ENCODE data around the gene CD93.

Gene CD93

DNA sequence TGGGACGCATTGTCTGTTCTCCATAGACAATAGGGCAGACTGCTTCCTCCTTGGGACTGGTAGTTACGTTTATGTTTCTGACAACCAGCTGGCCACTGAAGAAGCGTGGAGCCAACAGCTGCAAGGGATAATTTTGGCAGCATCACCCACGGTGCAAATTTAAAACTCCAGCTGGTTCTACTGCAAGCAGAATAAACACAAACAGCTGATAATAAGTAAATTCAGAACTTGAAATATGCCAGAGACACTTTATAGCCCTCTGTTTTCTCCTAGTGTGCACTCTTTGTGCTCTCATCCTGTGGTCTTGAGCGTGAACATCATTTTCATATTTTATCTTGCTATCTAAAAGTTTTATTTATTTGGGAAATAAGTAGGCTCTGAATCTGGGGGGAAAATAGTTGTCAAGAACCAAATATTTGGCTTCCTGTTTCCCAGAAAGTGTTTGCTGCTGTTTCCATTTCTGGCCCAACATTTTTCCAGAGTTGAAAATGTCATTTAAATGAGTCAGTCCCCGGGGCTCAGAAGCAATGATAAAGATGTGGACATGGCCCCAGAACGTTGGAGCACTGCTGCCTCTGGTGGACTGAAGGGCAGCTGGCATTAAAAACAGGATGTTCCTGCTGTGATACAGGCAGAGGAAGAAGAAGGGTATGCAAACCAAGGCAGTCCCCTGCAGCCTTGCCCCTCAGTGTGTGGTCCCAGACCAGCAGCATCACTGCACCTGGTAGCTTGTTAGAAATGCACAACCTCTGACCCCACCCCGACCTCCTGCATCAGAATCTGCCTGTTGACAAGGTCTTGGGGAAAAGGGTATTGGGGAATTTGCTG, 24.2 kb downstream of the CD93 start:
- DNase-seq (ENCODE audit: low read depth in 1 of 2, low spot score in 1 of 2) = no peak

GRCh38 chr20:23061262-23061661, 24.9 kb downstream of the CD93 start:
- no peak for DNase-seq (ENCODE audit: low read depth in 1 of 2, low spot score in 1 of 2)

DNA sequence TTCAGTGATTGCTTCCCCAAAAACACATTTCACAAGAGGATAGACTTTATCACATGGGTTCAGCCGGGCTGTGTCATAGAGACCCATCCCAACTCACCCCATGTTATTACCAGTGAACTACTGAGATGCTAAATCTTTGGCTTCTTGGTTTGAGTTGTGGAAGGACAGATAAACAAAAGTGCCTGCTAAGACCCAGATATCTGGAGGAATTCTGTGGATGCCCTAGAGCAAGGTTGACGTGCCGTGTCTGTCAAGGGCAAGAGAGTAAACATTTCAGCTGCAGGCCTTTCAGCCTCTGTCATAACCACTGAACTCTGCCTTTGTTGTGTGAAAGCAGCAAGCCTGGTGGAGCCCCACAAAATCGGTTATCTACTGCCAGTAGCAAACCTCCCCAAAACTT, 25.5 kb downstream of the CD93 start:
- no peak for DNase-seq (ENCODE audit: low read depth in 1 of 2, low spot score in 1 of 2)

GRCh38 chr20:23059846-23060245, 26.3 kb downstream of the CD93 start:
- DNase-seq (ENCODE audit: low read depth in 1 of 2, low spot score in 1 of 2) = no peak

- no peak for DNase-seq (ENCODE audit: low read depth in 1 of 2, low spot score in 1 of 2)
Observed at GRCh38 chr20:23059001-23059400, 27.1 kb downstream of the CD93 start.

DNA sequence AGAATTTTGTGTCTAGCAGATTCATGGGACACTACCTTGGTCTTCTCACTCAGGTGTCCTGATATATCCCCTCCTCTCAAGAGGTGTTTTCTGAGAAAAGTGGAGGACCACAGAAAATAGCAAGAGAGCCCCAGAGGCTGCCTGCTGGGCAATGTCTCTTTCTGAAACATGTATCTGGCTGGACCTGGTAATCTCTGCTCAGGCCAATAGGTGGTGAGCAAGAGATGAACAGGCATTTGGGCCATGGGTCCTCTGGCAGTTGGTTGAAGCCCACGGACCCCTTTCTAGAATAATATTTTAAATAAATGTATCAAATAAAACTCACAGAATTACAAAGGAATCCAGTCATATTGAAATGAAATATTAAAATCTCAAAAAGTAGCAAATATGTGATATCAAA, 27.9 kb downstream of the CD93 start:
- DNase-seq (ENCODE audit: low read depth in 1 of 2, low spot score in 1 of 2) = no peak

GRCh38 chr20:23052904-23053303, 33.2 kb downstream of the CD93 start:
- no peak for DNase-seq (ENCODE audit: low read depth in 1 of 2, low spot score in 1 of 2)

GRCh38 chr20:23050847-23051627, 35.1 kb downstream of the CD93 start:
- DNase-seq (ENCODE audit: low read depth in 1 of 2, low spot score in 1 of 2) = no peak

DNA sequence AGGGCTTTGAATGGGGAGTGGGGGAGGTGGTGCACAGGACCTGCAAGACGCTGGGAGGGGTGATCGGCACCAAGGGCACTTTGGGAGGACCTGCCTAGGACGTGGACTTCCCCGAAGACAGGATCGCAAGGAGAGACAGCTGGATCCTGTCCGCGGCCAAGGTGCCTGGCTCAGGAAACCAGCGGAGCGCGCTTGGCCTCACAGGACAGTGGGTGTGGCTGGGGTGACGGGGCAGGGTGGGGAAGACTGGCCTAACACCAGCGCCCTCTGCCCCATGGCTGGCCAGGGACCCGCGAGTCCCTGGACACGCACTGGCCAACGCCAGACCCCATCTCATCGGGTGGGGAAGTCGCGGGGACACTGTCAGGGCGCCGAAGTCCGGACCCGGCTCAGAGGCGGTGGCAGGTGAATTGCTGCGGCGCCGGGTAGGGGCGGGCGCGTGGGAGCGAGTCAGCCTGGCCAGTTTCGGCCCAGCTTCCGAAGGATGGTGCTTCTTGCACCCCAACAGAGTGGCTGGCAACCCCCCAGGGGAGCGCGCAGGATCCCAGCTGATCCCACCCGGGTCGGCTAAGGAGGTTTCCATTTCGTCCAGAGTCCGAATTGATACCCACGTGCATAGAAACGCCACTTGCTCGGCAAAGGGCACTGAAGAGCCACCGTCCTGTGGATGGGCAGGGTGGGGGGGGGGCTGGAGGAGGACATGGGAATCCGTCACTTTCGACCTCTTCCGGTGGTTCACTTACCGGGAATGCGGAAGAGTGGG, 35.9 kb downstream of the CD93 start:
- DNase-seq (ENCODE audit: low read depth in 1 of 2, low spot score in 1 of 2) = no peak

- no peak for DNase-seq (ENCODE audit: low read depth in 1 of 2, low spot score in 1 of 2)
Observed at GRCh38 chr20:23049201-23050075, 36.7 kb downstream of the CD93 start, which contains the start of gene THBD. Gene THBD, minus strand, starts transcription at chr20:23049672. Its CDS starts 168 bp downstream, at chr20:23049504.

DNA sequence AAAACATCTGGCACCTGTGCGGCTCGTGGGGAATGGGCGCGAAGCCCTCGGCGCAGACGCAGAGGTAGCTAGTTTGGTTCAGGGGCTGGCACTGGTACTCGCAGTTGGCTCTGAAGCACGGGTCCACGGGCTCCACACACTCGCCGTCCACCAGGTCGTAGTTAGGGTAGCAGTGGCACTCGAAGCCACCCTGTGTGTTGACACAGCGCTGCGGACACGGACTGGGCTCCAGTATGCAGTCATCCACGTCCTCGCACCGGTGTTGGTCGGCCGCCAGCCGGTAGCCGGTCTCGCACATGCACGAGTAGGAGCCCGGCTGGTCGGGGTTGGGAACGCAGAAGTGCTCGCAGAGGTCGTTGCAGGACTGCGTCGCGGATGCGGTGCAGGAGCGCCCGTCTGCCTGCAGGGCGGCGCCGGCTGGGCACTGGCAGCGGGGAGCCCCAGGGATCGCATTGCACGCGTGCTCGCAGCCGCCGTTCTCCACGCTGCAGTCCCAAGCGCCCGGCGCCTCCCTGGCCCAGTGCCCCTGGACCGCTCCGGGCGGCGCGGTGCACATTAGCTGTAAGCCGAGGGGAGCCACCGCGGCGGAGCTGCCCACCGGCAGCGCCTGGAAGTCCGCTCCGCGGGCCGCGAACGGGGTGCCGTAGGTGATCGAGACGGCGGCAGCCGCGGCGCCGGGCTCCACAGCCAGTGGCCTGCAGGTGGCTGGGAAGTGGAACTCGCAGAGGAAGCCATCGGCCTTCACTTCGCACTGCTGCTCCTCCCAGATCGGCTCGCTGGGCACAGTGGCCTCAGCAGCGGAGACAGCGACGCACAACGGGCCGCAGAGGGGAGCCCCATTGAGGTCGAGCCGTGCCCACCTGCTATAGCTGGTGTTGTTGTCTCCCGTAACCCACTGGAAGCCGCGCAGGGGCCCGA, 37.6 kb downstream of the CD93 start:
- no peak for DNase-seq (ENCODE audit: low read depth in 1 of 2, low spot score in 1 of 2)

GRCh38 chr20:23047738-23048214, 38.3 kb downstream of the CD93 start:
- DNase-seq (ENCODE audit: low read depth in 1 of 2, low spot score in 1 of 2) = no peak

DNA sequence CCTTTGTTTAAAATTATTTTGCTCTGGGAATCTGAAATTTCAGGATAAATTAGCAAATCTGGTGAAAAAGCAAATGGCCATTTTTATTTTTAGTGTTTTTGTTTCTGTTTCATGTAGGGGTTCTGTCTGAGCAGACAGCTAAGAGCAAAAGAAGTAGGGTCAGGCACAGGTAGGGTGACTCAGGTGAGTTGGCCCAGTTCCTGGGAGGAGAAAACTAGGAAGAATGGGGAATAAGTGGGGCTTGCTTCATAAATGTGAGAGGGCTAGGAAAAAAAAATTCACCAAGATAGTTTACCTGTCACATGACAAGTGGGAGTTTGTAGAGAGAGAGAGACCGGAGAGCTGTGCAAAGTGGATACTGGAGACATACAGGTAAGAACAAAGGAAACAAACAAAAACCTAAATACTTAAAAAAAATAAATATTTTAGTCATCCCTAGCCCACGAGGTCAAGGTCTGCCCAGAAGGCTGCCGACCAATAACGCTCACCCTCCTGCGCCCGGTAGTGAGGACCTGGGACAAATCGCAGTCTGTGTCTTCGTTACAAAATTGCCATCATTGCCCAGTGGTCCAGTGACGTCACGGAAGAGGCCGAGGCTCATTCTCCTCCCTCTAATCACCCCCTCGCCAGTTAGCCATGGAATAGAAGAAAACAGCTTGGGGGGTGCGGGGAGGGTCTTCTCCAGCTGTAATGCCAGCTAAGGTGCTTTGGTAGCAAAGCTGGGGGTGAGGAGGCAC, 39.0 kb downstream of the CD93 start:
- no peak for DNase-seq (ENCODE audit: low read depth in 1 of 2, low spot score in 1 of 2)

DNA sequence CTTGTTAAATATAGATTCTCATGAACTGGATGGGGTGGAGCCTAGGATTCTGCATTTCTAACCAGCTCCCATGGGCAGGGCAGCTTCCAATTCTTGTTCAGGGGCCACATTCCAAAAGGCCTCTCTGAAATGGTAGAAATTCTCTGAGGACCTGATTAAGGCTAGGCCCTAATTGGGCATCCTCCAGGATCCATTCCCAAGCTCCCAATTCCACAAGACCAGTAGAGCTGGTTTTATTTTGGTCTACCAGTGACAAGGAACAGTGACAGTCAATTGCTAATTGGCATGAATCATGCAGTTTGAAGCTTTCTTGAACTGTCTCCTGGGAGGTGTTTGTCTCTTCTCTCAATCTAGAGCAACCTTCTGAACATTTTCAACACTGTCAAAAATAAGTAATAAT, 39.7 kb downstream of the CD93 start:
- no peak for DNase-seq (ENCODE audit: low read depth in 1 of 2, low spot score in 1 of 2)

- no peak for DNase-seq (ENCODE audit: low read depth in 1 of 2, low spot score in 1 of 2)
Observed at GRCh38 chr20:23043376-23043775, 42.7 kb downstream of the CD93 start.

GRCh38 chr20:23042270-23042669, 43.9 kb downstream of the CD93 start:
- no peak for DNase-seq (ENCODE audit: low read depth in 1 of 2, low spot score in 1 of 2)

GRCh38 chr20:23039885-23040508, 46.1 kb downstream of the CD93 start:
- DNase-seq (ENCODE audit: low read depth in 1 of 2, low spot score in 1 of 2) = no peak

DNA sequence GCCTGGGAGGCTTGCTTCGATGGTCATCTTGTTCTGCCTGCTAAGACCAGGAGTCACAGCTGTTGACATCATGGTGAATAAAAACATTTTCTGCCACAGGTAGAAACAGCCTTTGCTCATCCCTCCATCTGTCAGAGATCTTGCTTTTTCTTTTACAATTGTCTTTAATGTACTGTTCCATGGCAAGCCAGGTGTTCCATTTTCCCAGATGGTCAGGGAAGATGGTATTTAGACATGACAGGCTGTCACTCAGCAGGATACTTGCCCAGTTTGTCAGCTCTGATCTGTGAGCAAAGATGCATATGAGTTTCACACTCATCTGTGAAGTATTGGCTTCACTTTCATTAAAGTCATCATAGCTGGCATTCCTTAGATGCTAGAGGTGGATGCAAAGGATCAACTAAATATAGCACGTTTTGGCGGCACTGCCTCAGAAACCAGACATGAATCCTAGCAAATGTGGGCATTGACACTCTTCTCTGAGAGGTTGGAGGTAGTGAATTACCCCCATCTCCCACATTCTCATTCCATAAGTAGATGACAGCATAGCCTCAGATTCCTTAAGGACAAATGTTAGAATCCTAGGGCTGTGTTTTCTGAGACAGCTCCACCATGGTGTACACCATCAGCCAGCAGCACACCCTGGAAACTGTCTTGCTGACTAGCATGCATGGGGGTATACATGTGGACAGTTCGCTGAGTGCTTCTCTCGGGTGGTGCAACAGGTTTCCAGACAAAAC, 46.8 kb downstream of the CD93 start:
- DNase-seq (ENCODE audit: low read depth in 1 of 2, low spot score in 1 of 2) = no peak

All from activated T-helper 1 cell treated with anti-CD3 and anti-CD28 coated beads, Interleukin-2, amount 50 U/mL, for 16 hours (primary cell).